Neuronal stem cell (in vitro differentiated cells): Measurements from ENCODE around the gene POLR1C.

ENCODE experiments used
- DNase-seq: peaks from one replicate; pipeline ENCODE4 v3.0.0-alpha.2; 2013; ENCODE audit warnings: low spot score
- H2AFZ ChIP-seq: one replicate; pipeline ENCODE4 v1.6.1; 2013; ENCODE audit warnings: mild to moderate bottlenecking, low read length, inconsistent platforms
- H2AK5ac ChIP-seq: 2 replicates; pipeline ENCODE4 v1.6.1; 2013; ENCODE audit warnings: low read depth, mild to moderate bottlenecking, inconsistent platforms, low read length, moderate library complexity, mixed read lengths
- H2BK120ac ChIP-seq: 2 replicates; pipeline ENCODE4 v1.6.1; 2013; ENCODE audit warnings: low read depth, mild to moderate bottlenecking, inconsistent platforms, low read length, moderate library complexity, mixed read lengths
- H2BK12ac ChIP-seq: one replicate; pipeline ENCODE4 v1.6.1; 2013; ENCODE audit warnings: low read length, inconsistent platforms
- H2BK15ac ChIP-seq: 2 replicates; pipeline ENCODE4 v1.6.1; 2013; ENCODE audit warnings: mild to moderate bottlenecking, low read length, inconsistent platforms, mixed read lengths
- H2BK5ac ChIP-seq: one replicate; pipeline ENCODE4 v1.6.1; 2013; ENCODE audit warnings: inconsistent platforms, mild to moderate bottlenecking, low read length, moderate library complexity
- H3K14ac ChIP-seq: one replicate; pipeline ENCODE4 v1.6.1; 2013; ENCODE audit warnings: low read length, inconsistent platforms
- H3K18ac ChIP-seq: 2 replicates; pipeline ENCODE4 v1.6.1; 2013; ENCODE audit warnings: low read length, inconsistent platforms
- H3K23ac ChIP-seq: 2 replicates; pipeline ENCODE4 v1.6.1; 2013; ENCODE audit warnings: low read depth, mild to moderate bottlenecking, mixed read lengths, low read length, inconsistent platforms; ENCODE audit not compliant: poor library complexity
- H3K27ac ChIP-seq: replicated peaks from 3 replicates; pipeline ENCODE4 v1.5.1; 2013; ENCODE audit warnings: low read length, inconsistent platforms
- H3K27me3 ChIP-seq, 3 experiments: 2 replicates each; pipeline ENCODE4 v1.6.1; 2013; ENCODE audit warnings: low read length in 3 of 3, mild to moderate bottlenecking in 2 of 3, inconsistent platforms in 1 of 3, low read depth in 1 of 3, mixed read lengths in 1 of 3, moderate library complexity in 1 of 3; ENCODE audit not compliant: control insufficient read depth in 3 of 3, insufficient read depth in 3 of 3
- H3K36me3 ChIP-seq, 2 donors: replicated peaks in 1 of 2; 2 replicates each; pipeline ENCODE4 v1.6.1; 2013; ENCODE audit warnings: low read length in 2 of 2; ENCODE audit not compliant: control insufficient read depth in 2 of 2, insufficient read depth in 2 of 2
- H3K4ac ChIP-seq: 2 replicates; pipeline ENCODE4 v1.6.1; 2013; ENCODE audit warnings: inconsistent platforms, mild to moderate bottlenecking, low read length, moderate library complexity
- H3K4me1 ChIP-seq, 2 donors: 1 replicate in 1 of 2; 2 replicates in 1 of 2; pipeline ENCODE4 v1.6.1; 2013; ENCODE audit warnings: low read length in 2 of 2, low read depth in 1 of 2; ENCODE audit not compliant: control insufficient read depth in 2 of 2, insufficient read depth in 1 of 2
- H3K4me2 ChIP-seq: one replicate; pipeline ENCODE4 v1.6.1; 2013; ENCODE audit warnings: mild to moderate bottlenecking, low read length, inconsistent platforms; ENCODE audit not compliant: insufficient read depth, poor library complexity, severe bottlenecking
- H3K4me3 ChIP-seq, 2 donors: 2 replicates each; pipeline ENCODE4 v1.5.1; 2013; ENCODE audit warnings: low read length in 2 of 2, mild to moderate bottlenecking in 2 of 2, inconsistent platforms in 1 of 2, moderate library complexity in 1 of 2
- H3K79me1 ChIP-seq: one replicate; pipeline ENCODE4 v1.6.1; 2013; ENCODE audit warnings: low read depth, mild to moderate bottlenecking, inconsistent platforms, low read length, moderate library complexity
- H3K9ac ChIP-seq: one replicate; pipeline ENCODE4 v1.6.1; 2013; ENCODE audit warnings: mild to moderate bottlenecking, low read depth, low read length, inconsistent platforms; ENCODE audit not compliant: poor library complexity
- H3K9me3 ChIP-seq, 2 donors: replicated peaks in 1 of 2; 2 replicates each; pipeline versions ENCODE3 to v1.6.1; 2013; ENCODE audit warnings: low read length in 2 of 2, mild to moderate bottlenecking in 2 of 2, inconsistent platforms in 1 of 2, low read depth in 1 of 2, mixed read lengths in 1 of 2, moderate library complexity in 1 of 2; ENCODE audit not compliant: control insufficient read depth in 2 of 2, insufficient read depth in 1 of 2
- H4K8ac ChIP-seq: one replicate; pipeline ENCODE4 v1.6.1; 2013; ENCODE audit warnings: low read depth, mild to moderate bottlenecking, inconsistent platforms, low read length, moderate library complexity
- H4K91ac ChIP-seq: one replicate; pipeline ENCODE4 v1.6.1; 2013; ENCODE audit warnings: low read length, low read depth, mild to moderate bottlenecking, inconsistent platforms; ENCODE audit not compliant: poor library complexity
- WGBS, 2 donors: extraction: QIAGEN DNeasy Blood & Tissue Kit; methylation state at CpG; one replicate each; pipeline ENCODE4 v1.1.7; 2013; ENCODE audit warnings: missing lambda C conversion rate in 2 of 2, mixed read lengths in 1 of 2; ENCODE audit not compliant: insufficient read length in 2 of 2, insufficient replicate concordance in 1 of 2; ENCODE audit errors: extremely low coverage in 2 of 2; 5-methylcytosine and 5-hydroxymethylcytosine counted together

Gene POLR1C

DNA sequence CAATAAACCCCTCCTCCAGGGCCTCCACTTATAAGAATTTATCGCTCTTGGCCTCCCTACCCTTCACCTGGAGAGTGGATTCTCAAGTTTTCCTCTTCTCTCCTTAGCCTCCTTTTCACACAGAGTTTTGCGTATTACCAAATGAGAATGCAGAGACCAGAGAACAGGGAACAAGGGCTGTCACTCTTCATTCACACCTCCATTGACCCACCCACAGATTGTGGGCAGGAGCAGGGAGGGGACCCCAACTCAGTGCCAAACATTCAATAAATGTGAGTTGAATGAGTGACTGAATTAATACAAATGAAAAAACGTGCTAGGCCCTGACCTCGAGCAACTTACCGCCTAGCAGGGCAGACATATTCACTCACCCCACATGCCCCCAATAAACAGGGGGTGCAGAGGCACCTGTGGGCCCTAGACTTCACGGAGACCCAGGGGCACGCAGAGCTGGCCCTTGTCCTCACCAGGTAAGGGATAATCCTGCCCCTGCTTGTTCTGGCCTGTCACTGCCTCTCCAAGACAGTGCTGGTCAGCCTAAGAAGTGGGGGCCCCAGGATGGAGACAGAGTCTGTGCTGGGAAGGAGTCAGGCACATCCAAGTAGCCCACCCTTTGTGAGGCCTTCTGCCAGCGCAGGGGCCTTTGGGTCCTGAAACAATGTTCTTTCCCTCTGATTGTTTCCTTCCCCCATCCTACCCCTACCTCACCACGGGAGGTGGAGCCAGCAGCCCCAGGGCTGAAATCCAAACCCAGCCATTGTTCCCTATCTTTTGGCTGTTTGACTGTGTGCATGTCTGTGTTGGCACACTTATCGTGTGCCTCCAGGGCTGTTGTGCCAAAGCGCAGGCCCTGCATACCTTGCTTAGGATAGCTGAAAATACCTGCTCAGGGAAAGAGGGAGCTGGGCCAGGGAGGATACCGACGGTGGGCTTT lies 47.9 kb upstream of the POLR1C start:
- H3K14ac ChIP-seq: no peak overlapping the region
- H3K36me3 ChIP-seq: no peaks in the 10 kb centered on the region
- no peak for DNase-seq
- H3K23ac ChIP-seq: no peak overlapping the region
- H4K8ac ChIP-seq: peak overlapping the region; percentile 66
- H3K9ac ChIP-seq: no peak overlapping the region
- H3K4me3 ChIP-seq: no peak overlapping the region
- no CpG with 5 or more reads among the region's 13 CpGs for WGBS, 2 donors
- no peak overlapping the region for H2BK12ac ChIP-seq
- H4K91ac ChIP-seq: no peak overlapping the region
- peak overlapping the region; percentile 86 for H2AFZ ChIP-seq
- H3K4me2 ChIP-seq: no peak overlapping the region
- no peak overlapping the region for H3K4ac ChIP-seq
- H3K9me3 ChIP-seq: peaks cover 0 to 2% of the 10 kb centered on the region in 2 donors
- peak overlapping the region; percentile 76 for H3K18ac ChIP-seq
- peaks cover 9% of the 10 kb centered on the region in 2 donors for H3K4me1 ChIP-seq
- peak overlapping the region; percentile 45 for H2BK5ac ChIP-seq
- no peak overlapping the region for H2AK5ac ChIP-seq
- peak overlapping the region; percentile 11 for H2BK120ac ChIP-seq
- peaks cover 0 to 23% (median 0%) of the 10 kb centered on the region in 3 experiments for H3K27me3 ChIP-seq
- H3K27ac ChIP-seq: no peak overlapping the region
- H3K79me1 ChIP-seq: no peaks in the 10 kb centered on the region
- H2BK15ac ChIP-seq: peak overlapping the region; percentile 22

DNA sequence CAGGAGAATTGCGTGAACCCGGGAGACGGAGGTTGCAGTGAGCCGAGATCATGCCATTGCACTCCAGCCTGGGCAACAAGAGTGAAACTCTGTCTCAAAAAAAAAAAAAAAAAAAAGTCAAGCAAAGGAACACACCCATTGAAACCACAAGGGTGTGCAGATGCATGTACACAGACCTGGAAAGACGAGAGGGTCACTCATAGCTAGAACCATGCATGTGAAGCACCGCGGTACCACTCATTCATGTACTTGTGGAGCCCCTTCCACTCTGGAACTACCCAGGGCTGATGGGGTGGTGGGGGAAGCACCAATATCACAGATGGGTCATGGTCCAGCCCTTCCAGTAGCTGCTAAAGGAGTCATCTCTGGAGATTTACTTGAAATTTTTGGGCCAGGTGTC lies 46.9 kb upstream of the POLR1C start:
- Histone ChIP-seq H3K4me2 (no peak overlapping the region), H2BK12ac (no peak overlapping the region), H2BK15ac (no peak overlapping the region), H3K4me3 (no peak overlapping the region), H4K91ac (no peak overlapping the region), H3K4me1 (peaks cover 9% of the 10 kb centered on the region in 2 donors), H3K27ac (no peak overlapping the region), H2AFZ (no peak overlapping the region), H3K79me1 (no peaks in the 10 kb centered on the region), H2BK5ac (no peak overlapping the region), H3K27me3 (peaks cover 0 to 23% (median 0%) of the 10 kb centered on the region in 3 experiments), H3K14ac (no peak overlapping the region), H3K18ac (no peak overlapping the region), H2BK120ac (no peak overlapping the region), H4K8ac (no peak overlapping the region), H3K9ac (no peak overlapping the region), H3K23ac (no peak overlapping the region), H3K9me3 (peaks cover 0 to 2% of the 10 kb centered on the region in 2 donors), H3K36me3 (no peaks in the 10 kb centered on the region), H3K4ac (no peak overlapping the region), H2AK5ac (no peak overlapping the region)
- no CpG with 5 or more reads among the region's 7 CpGs for WGBS, 2 donors
- no peak for DNase-seq

- Histone ChIP-seq H2BK5ac (no peak overlapping the region), H2AK5ac (no peak overlapping the region), H2BK15ac (no peak overlapping the region), H2BK12ac (no peak overlapping the region), H3K4ac (no peak overlapping the region), H3K4me1 (peaks cover 9% of the 10 kb centered on the region in 2 donors), H3K9me3 (peaks cover 0 to 2% of the 10 kb centered on the region in 2 donors), H2AFZ (no peak overlapping the region), H3K79me1 (no peaks in the 10 kb centered on the region), H3K14ac (no peak overlapping the region), H3K23ac (no peak overlapping the region), H3K27ac (no peak overlapping the region), H3K36me3 (no peaks in the 10 kb centered on the region), H3K27me3 (peaks cover 0 to 19% (median 0%) of the 10 kb centered on the region in 3 experiments), H2BK120ac (no peak overlapping the region), H3K18ac (no peak overlapping the region), H3K9ac (no peak overlapping the region), H3K4me3 (no peak overlapping the region), H3K4me2 (no peak overlapping the region), H4K8ac (no peak overlapping the region), H4K91ac (no peak overlapping the region)
- WGBS, 2 donors: no CpG with 5 or more reads among the region's 1 CpG
- no peak for DNase-seq
Measured at GRCh38 chr6:43471399-43471798, 45.5 kb upstream of the POLR1C start.

DNA sequence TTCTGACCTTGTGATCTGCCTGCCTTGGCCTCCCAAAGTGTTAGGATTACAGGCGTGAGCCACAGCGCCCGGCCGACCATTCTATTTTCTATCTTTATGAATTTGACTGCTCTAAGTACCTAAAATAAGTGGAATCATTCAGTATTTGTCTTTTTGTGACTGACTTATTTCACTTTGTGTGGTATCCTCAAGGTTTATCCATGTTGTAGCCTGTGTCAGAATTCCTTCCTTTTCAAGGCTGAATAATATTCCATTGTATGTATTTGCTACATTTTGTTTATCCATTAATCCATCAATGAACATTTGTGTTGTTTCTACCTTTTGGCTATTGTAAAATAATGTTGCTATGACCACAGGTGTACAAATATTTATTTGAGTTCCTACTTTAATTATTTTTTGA lies 44.4 kb upstream of the POLR1C start:
- Histone ChIP-seq H3K4ac (no peak overlapping the region), H2BK5ac (no peak overlapping the region), H3K4me3 (no peak overlapping the region), H3K9me3 (peaks cover 0 to 2% of the 10 kb centered on the region in 2 donors), H2BK15ac (no peak overlapping the region), H2BK120ac (no peak overlapping the region), H3K79me1 (no peaks in the 10 kb centered on the region), H2BK12ac (no peak overlapping the region), H3K18ac (no peak overlapping the region), H3K14ac (no peak overlapping the region), H3K36me3 (no peaks in the 10 kb centered on the region), H3K27ac (no peak overlapping the region), H4K8ac (no peak overlapping the region), H2AK5ac (no peak overlapping the region), H3K9ac (no peak overlapping the region), H3K4me2 (no peak overlapping the region), H2AFZ (no peak overlapping the region), H3K4me1 (peaks cover 9 to 11% of the 10 kb centered on the region in 2 donors), H3K23ac (no peak overlapping the region), H4K91ac (no peak overlapping the region), H3K27me3 (peaks cover 0 to 11% (median 0%) of the 10 kb centered on the region in 3 experiments)
- WGBS, 2 donors: no CpG with 5 or more reads among the region's 4 CpGs
- no peak for DNase-seq
